ENCODE results near the gene SNX2.
"Not testable (repeated sequence)": the region's sequence is repeated elsewhere in the genome, so short reads cannot be mapped to it uniquely, and the experiment has no call there.

SNX2 gene

DNA sequence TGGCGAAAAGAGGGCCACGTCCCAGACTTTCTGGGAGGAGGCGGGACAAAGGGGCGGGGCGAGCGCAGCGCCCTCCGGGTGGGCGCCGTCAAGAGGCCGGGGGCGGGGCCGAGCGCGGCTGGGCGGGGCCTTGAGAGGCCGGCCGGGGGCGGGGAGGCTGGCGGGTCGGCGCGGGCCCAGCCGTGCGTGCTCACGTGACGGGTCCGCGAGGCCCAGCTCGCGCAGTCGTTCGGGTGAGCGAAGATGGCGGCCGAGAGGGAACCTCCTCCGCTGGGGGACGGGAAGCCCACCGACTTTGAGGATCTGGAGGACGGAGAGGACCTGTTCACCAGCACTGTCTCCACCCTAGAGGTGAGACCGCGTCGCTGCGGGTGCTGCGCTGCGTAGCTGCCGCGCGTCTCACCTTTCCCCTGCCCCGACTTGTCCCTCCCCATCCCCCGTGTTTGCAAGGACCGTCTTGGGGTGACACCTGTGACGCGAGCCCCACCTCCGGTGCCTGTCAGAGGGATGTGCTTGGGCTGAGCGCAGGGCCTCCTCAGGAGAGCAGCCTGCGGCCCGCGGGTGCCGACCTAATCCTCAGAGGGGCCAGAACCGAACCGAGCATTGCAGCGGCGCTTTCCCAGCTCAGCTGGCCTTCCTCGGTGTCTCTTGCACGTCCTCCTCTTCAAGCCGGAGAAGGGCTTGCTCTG is at the start of gene SNX2:
Gene SNX2 (plus strand): TSS at position 220 of the 689 bp plus-strand sequence. CDS start 24 bp downstream, at position 244.
- peak within 1 kb of the TSS; percentile 66 to 96 (median 88) for H3K27ac ChIP-seq

GRCh38 chr5:122727112-122727541 is 47.8 kb upstream of the SNX2 start:
- H3K4me3 ChIP-seq = no peak overlapping the region
- H3K27ac ChIP-seq = peak overlapping the region in 1 of 21 experiments; percentile 25

More for the DNA sequence above, at the start of gene SNX2:
- H3K4me3 ChIP-seq = peak within 1 kb of the TSS; percentile 64 to 97 (median 90)

- Histone ChIP-seq H3K4me3 (no peak overlapping the region), H3K27ac (no peak overlapping the region)
Observed at GRCh38 chr5:122730037-122730436, 44.8 kb upstream of the SNX2 start.

DNA sequence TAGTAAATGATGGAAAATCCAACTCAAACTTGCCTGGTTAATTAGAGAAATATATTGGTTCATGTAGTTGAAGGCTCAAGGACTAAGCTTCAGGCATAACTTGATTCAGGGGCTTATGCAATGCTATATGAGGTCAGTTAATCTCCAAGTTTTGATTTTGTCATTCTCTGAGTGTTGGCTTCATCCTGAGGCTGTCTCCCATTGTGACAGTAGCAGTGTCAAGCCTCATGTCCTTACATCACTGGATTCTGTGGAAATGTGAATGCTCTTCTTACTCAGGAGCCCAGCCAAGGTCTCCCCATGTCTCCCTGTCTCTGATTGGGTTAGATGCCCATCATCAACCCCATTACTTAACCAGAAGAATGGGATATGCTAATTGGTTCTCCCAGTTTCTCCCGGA is 44.4 kb upstream of the SNX2 start:
- Histone ChIP-seq H3K4me3 (no peak overlapping the region), H3K27ac (no peak overlapping the region)

GRCh38 chr5:122736086-122736845 is 38.6 kb upstream of the SNX2 start:
- peak overlapping the region in 2 of 21 experiments; percentile 17 to 27 for H3K27ac ChIP-seq
- H3K4me3 ChIP-seq = no peak overlapping the region

- Histone ChIP-seq H3K27ac (no peak overlapping the region), H3K4me3 (no peak overlapping the region)
Observed at GRCh38 chr5:122738088-122738487, 36.8 kb upstream of the SNX2 start.

GRCh38 chr5:122741681-122742080 is 33.2 kb upstream of the SNX2 start:
- H3K4me3 ChIP-seq = no peak overlapping the region
- no peak overlapping the region for H3K27ac ChIP-seq

DNA sequence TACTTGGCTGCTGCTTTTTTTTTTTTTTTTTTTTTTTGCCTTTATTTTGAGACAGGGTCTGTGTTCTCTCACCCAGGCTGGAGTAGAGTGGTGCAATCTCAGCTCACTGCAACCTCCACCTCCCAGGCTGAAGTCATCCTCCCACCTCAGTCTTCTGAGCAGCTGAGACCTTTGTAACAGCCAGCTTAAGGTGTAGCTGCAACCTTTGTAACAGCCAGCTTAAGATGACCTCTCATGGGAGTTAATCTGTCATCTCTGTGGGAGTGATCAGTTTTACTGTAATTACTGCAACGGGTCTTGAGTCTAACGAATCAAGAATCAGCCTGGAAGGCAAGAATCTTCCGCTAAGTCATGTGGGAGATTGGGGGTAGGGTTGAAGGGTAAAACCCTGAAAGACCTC is 31.6 kb upstream of the SNX2 start:
- H3K4me3 ChIP-seq = no peak overlapping the region
- H3K27ac ChIP-seq = no peak overlapping the region

DNA sequence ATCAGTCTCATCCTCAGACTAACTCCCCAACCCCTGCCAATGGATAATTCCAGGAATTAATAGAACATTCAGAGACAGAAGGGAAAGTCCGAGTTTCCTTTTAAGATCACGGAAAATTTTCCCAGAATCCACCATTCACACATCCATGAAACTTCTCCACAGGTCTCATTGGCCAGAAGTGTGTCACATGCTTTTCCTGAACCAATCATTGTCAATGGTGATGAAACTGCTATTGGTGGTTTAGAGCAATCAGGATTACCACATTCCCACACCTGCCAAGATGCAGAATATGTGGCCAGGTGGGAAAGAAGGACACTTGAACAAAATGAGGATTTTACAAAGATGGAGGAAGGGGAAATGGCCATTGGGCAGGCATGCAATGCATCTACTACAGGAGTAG is 29.3 kb upstream of the SNX2 start:
- H3K27ac ChIP-seq = no peak overlapping the region

DNA sequence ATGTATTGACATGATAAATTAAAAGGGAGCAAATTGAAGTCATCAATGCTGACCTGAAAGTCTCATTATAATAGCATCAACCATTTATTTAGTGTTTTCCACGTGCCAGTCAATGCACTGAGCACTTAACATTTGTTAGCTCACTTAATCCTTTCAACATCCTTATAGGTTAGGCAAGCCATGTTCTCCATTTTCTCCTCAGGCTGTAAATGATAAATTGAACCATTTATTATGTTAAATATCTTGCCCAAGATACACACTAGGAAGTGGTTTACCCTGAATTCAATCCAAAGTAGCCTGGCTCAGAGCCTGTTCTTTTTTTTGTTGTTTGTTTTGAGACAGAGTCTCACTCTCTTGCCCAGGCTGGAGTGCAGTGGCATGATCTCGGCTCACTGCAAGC is 25.0 kb upstream of the SNX2 start:
- Histone ChIP-seq H3K27ac (no peak overlapping the region), H3K4me3 (no peak overlapping the region)

More for the DNA sequence above, 29.3 kb upstream of the SNX2 start:
- H3K4me3 ChIP-seq = no peak overlapping the region

- no peak overlapping the region for H3K4me3 ChIP-seq
- no peak overlapping the region for H3K27ac ChIP-seq
Observed at GRCh38 chr5:122751293-122751782, 23.5 kb upstream of the SNX2 start.

GRCh38 chr5:122753500-122753899 is 21.4 kb upstream of the SNX2 start:
- Histone ChIP-seq H3K27ac (no peak overlapping the region), H3K4me3 (no peak overlapping the region)

DNA sequence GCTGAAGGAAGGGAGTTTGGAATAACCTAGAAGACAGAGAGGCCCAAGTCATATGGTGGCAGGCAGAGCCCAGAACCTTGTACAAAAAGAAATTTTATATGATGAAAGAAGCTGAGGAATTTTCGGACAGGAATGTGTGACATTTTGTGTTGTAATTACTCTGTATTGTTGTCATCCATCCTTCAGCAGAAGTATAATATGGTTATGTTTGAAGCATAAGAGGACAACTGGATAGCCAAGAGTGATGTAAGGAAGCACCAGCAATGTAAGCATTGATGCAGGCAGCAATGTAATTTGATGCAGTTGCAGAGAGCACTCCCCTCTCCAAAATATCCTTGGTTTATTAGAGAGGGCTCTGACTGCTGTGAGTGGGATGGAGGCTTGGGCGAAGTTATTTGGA is 19.1 kb upstream of the SNX2 start:
- no peak overlapping the region for H3K27ac ChIP-seq
- no peak overlapping the region for H3K4me3 ChIP-seq

GRCh38 chr5:122756264-122756911 is 18.5 kb upstream of the SNX2 start:
- Histone ChIP-seq H3K27ac (peak overlapping the region in 7 of 21 experiments; percentile 16 to 43 (median 28)), H3K4me3 (no peak overlapping the region)

GRCh38 chr5:122757285-122757684 is 17.6 kb upstream of the SNX2 start:
- Histone ChIP-seq H3K27ac (peak overlapping the region in 2 of 21 experiments; percentile 16 to 40), H3K4me3 (no peak overlapping the region)

- Histone ChIP-seq H3K27ac (no peak overlapping the region), H3K4me3 (no peak overlapping the region)
Observed at GRCh38 chr5:122759241-122760070, 15.4 kb upstream of the SNX2 start.

GRCh38 chr5:122760236-122760635 is 14.6 kb upstream of the SNX2 start:
- H3K27ac ChIP-seq = no peak overlapping the region
- no peak overlapping the region for H3K4me3 ChIP-seq

- no peak overlapping the region for H3K4me3 ChIP-seq
- no peak overlapping the region for H3K27ac ChIP-seq
Observed at GRCh38 chr5:122761115-122761514, 13.8 kb upstream of the SNX2 start.

- not testable (repeated sequence) for H3K27ac ChIP-seq, H3K4me3 ChIP-seq
Observed at GRCh38 chr5:122761896-122762295, 13.0 kb upstream of the SNX2 start.

- Histone ChIP-seq H3K4me3 (no peak overlapping the region), H3K27ac (no peak overlapping the region)
Observed at GRCh38 chr5:122766130-122766529, 8.8 kb upstream of the SNX2 start.

All from skin epidermis (tissue), 12 donors.